HG03354 (cell line): ENCODE data around the gene F8A2.
"Not testable (repeated sequence)": the region's sequence is repeated elsewhere in the genome, so short reads cannot be mapped to it uniquely, and the experiment has no call there.

Source experiments
- ATAC-seq: cut with Tn5 transposase; IDR thresholded peaks from one replicate; pipeline ENCODE4 v1.9.1; 2021; ENCODE audit warnings: mild to moderate bottlenecking; ENCODE audit not compliant: unreplicated experiment, poor library complexity, severe bottlenecking

F8A2 gene

DNA sequence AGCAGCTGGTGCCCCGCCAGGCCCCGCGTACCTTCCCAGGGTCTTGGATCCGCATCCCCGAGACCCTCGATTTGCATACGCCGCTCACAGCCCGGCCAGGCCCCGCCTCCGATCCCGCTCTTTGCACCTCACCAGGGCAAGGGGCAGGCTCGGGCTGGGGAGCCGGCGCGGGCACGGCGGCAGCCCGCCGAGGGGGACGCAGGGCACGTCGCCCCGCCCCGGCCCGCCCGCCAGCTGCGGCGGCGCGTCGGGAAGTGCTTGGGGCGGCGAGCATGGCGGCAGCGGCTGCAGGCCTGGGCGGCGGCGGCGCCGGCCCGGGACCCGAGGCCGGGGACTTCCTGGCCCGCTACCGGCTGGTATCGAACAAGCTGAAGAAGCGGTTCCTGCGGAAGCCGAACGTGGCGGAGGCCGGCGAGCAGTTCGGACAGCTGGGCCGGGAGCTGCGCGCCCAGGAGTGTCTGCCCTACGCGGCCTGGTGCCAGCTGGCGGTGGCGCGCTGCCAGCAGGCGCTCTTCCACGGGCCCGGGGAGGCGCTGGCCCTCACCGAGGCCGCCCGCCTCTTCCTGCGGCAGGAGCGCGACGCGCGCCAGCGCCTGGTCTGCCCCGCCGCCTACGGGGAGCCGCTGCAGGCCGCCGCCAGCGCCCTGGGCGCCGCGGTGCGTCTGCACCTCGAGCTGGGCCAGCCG, at the start of gene F8A2:
Gene F8A2 (plus strand): TSS at position 253 of the 686 bp plus-strand sequence. CDS start 20 bp downstream, at position 273.
- peak; percentile 81 for ATAC-seq

DNA sequence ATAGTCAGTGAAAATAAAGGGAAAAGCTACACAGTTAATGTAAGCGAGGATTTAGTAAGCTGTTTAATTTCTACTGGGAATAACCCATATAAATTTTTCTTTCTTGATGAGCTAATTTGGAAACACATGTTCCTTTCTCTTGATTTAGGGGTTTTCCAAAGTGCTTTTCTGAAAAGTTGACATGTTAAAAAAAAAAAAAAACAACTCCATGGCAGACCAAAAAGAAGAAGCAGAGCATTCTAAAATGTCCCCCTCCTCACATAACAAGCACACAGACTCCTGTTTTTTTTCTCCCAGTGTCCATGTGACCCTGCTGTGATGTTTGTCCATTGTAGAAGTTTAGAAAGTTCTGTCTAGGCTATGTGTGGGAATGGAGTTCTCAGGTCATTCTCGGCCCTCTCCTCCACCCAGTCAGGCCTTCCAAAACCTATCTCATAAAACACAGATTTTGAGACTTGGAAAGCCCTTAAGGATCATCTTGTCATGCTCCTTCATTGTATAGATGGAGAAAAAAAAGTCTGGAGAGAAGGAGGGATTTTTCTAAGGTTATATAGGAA, 48.3 kb upstream of the F8A2 start:
- ATAC-seq = no peak

DNA sequence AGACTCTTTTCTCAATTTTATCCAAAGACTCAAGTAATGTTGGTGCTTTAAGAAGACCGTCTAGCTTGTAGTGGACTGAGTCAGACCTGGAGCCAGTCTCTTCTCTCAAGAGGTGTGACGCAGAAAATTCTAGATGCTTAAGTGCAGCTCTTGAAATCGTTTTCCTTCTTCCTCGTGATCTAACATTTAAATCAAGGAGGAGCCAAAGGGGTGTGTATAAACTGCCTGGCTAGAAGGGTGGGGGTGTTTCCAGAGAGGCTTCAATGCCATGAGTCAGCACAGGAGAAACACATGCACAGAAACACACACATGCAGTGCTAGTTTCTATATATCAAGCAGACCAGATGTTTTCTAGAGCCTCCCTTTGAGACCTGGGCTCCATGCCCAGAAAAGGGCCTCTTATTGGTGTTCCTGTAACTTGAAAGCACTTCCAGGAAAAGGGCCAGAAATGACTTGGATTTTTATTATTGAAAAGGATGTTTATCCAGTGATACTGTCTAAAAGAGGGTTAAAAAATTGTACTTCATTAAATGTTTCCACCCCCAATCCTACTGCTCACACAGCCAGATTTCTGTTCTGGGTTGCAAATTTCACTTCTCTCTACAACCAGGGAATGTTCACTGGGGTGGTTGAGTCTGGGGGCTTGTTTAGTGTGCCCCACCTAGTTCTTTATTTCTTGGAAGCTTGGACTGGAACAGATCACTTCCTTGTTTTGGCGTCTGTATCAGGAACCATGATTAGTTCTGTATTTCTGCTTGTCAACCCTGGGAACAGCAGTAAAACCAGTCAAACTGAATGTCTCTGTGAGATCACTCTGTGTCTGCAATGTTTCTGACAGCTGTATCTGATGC, 47.2 kb upstream of the F8A2 start, which contains the start of gene CLIC2:
Gene CLIC2 (minus strand): TSS at position 129 of the 851 bp plus-strand sequence. CDS start 187 bp downstream, outside the sequence.
- peak; percentile 74 for ATAC-seq

DNA sequence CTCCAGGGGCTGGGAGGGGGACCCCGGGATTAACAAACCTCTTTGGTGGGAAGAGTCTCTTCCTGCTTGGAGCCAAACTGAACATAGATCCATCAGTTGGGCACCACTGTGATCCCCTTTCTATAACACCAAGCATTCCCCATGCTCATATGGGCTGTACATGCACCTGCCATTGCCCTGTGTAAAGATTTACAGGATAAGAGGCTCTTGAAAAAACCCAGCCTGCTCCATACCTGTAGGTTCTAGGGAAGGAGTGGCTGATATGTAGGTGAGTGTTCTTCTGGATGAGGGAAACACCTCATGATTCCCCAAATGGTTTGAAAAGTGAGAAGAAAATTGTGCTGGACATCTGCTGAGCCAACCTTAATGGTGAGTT, 46.6 kb upstream of the F8A2 start:
- not testable (repeated sequence) for ATAC-seq

DNA sequence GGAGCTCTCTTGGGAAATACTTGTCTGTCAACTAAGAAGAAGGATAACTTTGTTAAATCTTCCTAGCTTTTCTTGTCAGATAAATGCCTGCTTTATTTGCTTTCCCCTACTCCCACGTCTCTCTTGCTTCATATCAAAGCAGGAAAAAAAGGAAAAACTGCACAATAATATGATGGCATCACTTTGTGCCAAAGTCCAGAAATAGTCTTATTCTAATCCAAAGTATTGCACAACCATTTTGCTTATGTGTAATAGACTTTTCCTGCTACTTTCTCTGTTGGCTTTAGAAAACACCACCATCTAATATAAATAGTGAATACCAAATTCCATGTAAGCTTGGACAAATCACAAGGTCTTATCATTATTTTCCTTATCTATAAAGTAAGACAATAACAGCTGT, 36.2 kb upstream of the F8A2 start:
- not testable (repeated sequence) for ATAC-seq

DNA sequence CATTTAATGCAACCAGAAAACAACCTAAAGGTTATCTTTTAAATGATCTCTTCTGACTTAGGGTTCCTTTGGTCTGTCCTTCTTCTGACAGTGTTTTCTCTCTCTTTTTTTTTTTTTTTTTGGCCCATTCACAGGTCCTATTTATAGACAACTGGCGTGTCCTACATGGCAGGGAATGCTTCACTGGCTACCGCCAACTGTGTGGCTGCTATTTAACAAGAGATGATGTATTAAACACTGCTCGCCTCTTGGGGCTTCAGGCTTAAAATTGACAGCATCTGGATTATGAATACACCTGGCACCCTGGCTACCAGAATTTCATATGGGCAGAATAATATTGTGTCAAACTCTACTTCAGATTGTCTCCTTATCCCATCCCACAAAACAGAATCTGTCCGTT, 32.4 kb upstream of the F8A2 start:
- not testable (repeated sequence) for ATAC-seq

DNA sequence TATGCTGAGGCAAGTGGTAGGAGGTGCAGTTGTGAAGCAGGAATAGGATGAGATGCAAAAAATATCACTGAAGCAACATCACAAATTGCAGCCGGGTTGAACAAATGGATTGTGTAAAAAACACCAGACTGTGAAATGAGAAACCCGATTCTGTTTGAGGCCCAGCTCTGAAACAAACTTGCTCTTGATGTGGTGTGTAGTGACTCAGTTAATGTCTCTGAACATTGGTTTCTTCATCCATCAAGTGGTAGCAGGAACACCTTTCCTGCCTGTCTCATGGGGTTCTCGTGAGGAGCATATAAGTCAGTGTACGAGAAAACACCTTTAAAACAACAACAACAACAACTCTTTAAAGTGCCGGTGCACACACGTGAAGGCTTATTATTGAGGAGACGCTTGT, 18.2 kb upstream of the F8A2 start:
- not testable (repeated sequence) for ATAC-seq

DNA sequence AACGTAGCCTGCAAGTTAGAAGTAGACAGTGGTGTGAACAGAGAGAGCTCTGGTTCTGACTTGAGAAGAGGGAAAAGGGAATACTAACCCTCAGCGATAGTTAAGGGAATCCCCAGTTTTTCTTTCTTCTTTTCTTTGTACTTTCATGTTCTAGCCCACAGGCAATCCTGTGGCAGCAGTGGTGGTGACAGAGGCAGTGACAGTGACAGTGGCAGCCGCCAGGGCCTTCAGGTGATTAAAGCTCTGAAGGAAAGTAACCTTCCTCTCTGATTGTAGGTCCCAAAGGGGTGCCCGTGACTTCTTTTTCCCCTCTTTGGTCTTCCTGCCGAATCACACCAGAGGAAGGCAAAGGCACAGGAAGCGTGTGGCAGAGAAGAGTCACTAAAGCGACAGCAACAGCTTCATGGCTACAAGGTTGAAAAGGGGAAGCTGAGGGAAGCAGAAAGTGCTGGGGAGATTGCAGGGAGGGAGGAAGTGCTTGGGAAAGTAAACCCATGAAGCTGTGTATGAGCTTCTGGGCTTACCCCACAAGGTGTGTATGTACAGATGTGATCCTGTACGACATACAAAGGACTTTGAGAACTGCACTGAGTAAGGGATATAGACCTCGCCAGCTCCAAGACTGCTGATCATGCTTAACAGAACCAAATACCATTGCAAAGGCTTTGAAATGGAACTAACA, 8.0 kb upstream of the F8A2 start:
- peak; percentile 67 for ATAC-seq

DNA sequence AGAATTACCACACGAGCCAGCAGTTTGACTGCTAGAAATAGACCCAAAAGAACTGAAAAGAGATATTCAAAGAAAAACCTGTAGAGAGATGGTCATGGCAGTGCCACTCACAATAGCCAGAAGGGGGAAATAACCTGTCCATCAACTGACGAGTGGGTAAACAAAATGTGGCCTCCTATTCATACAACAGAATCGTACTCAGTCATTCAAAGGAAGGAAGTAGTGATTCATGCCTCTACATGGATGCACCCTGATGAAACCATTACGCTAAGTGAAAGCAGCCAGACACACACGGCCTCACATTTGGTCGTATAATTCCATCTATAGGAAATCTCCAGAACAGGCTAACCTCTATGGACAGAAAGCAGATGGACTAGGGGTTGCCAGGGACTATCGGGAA, 2.1 kb upstream of the F8A2 start:
- ATAC-seq = not testable (repeated sequence)

DNA sequence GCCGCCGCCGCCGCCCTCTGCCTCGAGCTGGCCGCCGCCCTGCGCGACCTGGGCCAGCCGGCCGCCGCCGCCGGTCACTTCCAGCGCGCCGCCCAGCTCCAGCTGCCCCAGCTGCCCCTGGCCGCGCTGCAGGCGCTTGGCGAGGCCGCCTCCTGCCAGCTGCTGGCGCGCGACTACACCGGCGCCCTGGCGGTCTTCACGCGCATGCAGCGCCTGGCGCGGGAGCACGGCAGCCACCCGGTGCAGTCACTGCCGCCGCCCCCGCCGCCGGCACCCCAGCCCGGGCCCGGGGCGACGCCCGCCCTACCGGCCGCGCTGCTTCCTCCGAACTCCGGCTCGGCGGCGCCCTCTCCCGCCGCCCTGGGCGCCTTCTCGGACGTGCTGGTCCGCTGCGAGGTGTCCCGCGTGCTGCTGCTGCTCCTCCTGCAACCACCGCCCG, 653 bp downstream of the F8A2 start:
- ATAC-seq = peak; percentile 55

DNA sequence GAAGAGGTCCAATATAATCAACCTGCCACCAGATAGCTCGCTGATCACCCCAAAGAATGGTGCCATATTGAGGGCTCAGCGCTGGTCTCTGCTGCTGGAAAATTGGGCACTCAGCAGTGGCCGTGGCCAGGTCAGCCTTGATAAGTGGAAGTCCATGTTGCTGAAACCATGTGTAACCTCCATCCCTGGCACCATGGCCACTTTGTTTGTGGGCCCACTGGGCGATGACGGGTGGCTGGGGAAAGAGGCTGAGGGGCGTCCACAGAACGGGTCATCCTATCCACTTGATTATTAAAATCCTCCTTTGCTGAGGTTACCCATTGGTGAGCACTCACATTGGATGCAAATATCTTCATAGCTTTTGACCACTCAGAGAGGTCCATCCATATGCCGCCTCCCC, 7.7 kb downstream of the F8A2 start:
- ATAC-seq = no peak

DNA sequence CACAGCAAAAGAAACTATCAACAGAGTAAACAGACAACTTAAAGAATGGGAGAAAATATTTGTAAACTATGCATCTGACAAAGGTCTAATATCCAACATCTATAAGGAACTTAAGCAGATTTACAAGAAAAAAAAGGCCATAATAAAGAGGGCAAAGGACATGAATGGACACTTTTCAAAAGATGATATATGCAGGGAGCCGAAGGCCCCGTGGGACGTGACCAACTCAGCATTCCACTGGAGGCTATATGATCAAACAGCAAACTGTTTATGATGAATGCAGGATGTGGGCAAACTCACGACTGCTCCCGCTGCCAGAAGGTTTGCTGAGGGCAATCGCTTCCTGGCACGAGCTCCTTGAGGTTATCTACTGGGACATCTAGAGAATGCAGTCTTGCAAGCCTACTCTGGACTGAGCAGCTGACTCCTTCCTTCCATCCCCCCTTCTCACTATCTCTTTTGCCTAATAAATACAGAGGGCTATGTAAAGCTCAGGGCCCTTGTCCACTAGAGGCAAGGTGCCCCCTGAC, 12.9 kb downstream of the F8A2 start:
- ATAC-seq = not testable (repeated sequence)

DNA sequence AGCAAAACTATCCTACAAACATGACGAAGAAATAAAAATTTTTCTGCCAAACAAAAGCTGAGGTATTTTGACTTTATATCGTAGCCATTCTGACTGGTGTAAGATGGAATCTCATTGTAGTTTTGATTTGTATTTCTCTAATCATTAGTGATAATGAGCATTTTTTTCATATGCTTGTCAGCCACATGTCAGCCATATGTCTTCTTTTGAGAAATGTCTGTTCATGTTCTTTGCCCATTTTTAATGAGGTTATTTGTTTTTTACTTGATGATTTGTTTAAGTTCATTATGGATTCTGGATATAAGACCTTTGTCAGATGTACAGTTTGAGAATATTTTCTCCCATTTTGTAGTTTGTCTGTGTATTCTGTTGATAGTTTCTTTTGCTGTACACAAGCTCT, 24.5 kb downstream of the F8A2 start:
- ATAC-seq = no peak

DNA sequence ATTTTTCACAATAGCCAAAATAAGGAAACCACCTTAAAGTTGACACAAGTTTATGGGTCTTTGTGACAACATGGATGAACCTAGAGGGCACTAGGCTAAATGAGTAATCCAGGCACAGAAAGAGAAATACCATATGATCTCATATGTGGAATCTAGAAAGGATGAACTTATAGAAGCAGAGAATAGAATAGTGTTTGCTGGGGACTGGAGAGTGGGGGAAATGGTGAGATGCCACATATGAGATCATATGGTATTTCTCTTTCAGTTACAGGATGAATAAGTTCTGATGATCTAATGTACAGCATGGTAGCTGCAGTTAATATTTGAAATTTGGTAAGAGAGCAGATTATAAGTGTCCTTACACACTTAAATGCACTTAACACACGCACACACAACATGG, 35.9 kb downstream of the F8A2 start:
- no peak for ATAC-seq
